COR-L47 (cell line): ENCODE measurements around the gene RPL13.
"Not testable (repeated sequence)": the region's sequence is repeated elsewhere in the genome, so short reads cannot be mapped to it uniquely, and the experiment has no call there.

Source experiments
- DNase-seq: peaks from one replicate; lab custom pipeline; 2025; lab: John Stamatoyannopoulos, UW

RPL13 gene

GRCh38 chr16:89577055-89577759 lies 16.7 kb downstream of the RPL13 start:
- no peak for DNase-seq

- no peak for DNase-seq
Observed at GRCh38 chr16:89579351-89579750, 18.9 kb downstream of the RPL13 start.

- DNase-seq, result no peak
Observed at GRCh38 chr16:89581045-89581695, 20.7 kb downstream of the RPL13 start.

GRCh38 chr16:89581861-89582563 lies 21.5 kb downstream of the RPL13 start:
- DNase-seq, result no peak

- DNase-seq, result no peak
Observed at GRCh38 chr16:89582614-89583196, 22.2 kb downstream of the RPL13 start.

- no peak for DNase-seq
Observed at GRCh38 chr16:89583197-89583894, 22.9 kb downstream of the RPL13 start.

GRCh38 chr16:89583895-89584644 lies 23.6 kb downstream of the RPL13 start:
- no peak for DNase-seq

GRCh38 chr16:89584768-89585549 lies 24.5 kb downstream of the RPL13 start:
- no peak for DNase-seq

GRCh38 chr16:89586218-89586617 lies 25.7 kb downstream of the RPL13 start:
- no peak for DNase-seq

GRCh38 chr16:89586853-89587252 lies 26.4 kb downstream of the RPL13 start:
- DNase-seq, result no peak

GRCh38 chr16:89587676-89588075 lies 27.2 kb downstream of the RPL13 start:
- not testable (repeated sequence) for DNase-seq

GRCh38 chr16:89588413-89589109 lies 28.1 kb downstream of the RPL13 start:
- no peak for DNase-seq

- DNase-seq, result no peak
Observed at GRCh38 chr16:89589241-89589926, 28.9 kb downstream of the RPL13 start.

- DNase-seq, result no peak
Observed at GRCh38 chr16:89593841-89594240, 33.4 kb downstream of the RPL13 start.

- DNase-seq, result no peak
Observed at GRCh38 chr16:89595330-89596060, 35.0 kb downstream of the RPL13 start.

- DNase-seq, result no peak
Observed at GRCh38 chr16:89596061-89596689, 35.7 kb downstream of the RPL13 start.

GRCh38 chr16:89596957-89597649 lies 36.6 kb downstream of the RPL13 start:
- DNase-seq, result no peak

- no peak for DNase-seq
Observed at GRCh38 chr16:89598199-89598598, 37.7 kb downstream of the RPL13 start.
